Lower leg skin (tissue), 3 donors: ENCODE results near the gene CNGA3.

ENCODE experiments used
- POLR2A ChIP-seq, 2 donors: fragments of 450-650 bp; IDR thresholded peaks; one replicate each; pipeline ENCODE4 v1.6.1; 2016 to 2017; ENCODE audit warnings: antibody characterized with exemption in 2 of 2, mild to moderate bottlenecking in 1 of 2, moderate library complexity in 1 of 2
- TF ChIP-seq, protein P1 (sequence below), 3 donors: fragments of 450-650 bp; IDR thresholded peaks; one replicate each; pipeline ENCODE4 v1.5.1; 2016; ENCODE audit warnings: antibody characterized with exemption in 3 of 3, mild to moderate bottlenecking in 3 of 3, moderate library complexity in 2 of 3

DNA sequence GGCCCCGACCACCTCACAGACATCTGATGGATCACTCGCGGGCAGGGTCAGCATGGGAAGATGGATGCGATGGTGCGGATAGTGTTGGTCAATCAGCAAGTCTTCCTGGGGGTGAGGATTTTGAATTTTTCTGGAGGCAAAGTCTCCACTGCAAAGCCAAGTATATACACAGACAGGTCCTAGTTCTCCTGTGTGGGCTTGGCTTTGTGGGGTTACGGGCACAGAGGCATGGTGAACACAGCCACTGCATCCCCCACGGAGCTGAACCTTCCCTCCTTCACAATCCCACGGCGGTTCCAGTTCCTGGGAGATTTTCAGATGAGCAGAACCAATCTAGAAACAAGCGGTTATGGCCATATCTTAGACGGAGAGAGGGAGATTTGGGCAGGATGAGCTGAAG lies 35.8 kb downstream of the CNGA3 start:
- TF ChIP-seq, protein P1, sequence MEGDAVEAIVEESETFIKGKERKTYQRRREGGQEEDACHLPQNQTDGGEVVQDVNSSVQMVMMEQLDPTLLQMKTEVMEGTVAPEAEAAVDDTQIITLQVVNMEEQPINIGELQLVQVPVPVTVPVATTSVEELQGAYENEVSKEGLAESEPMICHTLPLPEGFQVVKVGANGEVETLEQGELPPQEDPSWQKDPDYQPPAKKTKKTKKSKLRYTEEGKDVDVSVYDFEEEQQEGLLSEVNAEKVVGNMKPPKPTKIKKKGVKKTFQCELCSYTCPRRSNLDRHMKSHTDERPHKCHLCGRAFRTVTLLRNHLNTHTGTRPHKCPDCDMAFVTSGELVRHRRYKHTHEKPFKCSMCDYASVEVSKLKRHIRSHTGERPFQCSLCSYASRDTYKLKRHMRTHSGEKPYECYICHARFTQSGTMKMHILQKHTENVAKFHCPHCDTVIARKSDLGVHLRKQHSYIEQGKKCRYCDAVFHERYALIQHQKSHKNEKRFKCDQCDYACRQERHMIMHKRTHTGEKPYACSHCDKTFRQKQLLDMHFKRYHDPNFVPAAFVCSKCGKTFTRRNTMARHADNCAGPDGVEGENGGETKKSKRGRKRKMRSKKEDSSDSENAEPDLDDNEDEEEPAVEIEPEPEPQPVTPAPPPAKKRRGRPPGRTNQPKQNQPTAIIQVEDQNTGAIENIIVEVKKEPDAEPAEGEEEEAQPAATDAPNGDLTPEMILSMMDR (IDR thresholded peaks at IDR 0.05): no peak
- no peak for TF ChIP-seq POLR2A (IDR thresholded peaks at IDR 0.05)
